ENCODE results near the gene TRIM44. TPM values are rescaled to one million over a fixed set of nuclear protein-coding genes. Genes with fewer than 3 reads are reported as not detected.

The TRIM44 gene
- total RNA-seq, 1 donor from 2014 or later = 62.8 TPM

GRCh38 chr11:35783809-35784208, 121.2 kb downstream of the TRIM44 start:
- intact Hi-C loops (cut with DNase I) = no loop called here
- ATAC-seq (no peak), DNase-seq (no peak)

GRCh38 chr11:35784699-35785098, 122.1 kb downstream of the TRIM44 start:
- Histone ChIP-seq H3K4me3 (no peak overlapping the region), H3K27me3 (ENCODE audit: low read depth) (no peaks in the 10 kb centered on the region), H3K9me3 (peaks cover 5% of the 10 kb centered on the region), H3K27ac (no peak overlapping the region), H3K36me3 (no peaks in the 10 kb centered on the region), H3K4me1 (peaks cover 7% of the 10 kb centered on the region)
- intact Hi-C loops (cut with DNase I) = no loop called here
- DNase-seq = no peak
- no peak for ATAC-seq
- no peak for TF ChIP-seq CTCF (IDR thresholded peaks at IDR 0.05)

More at GRCh38 chr11:35783809-35784208, 121.2 kb downstream of the TRIM44 start:
- no peak overlapping the region for H3K4me3 ChIP-seq
- H3K27ac ChIP-seq = no peak overlapping the region
- no peaks in the 10 kb centered on the region for H3K27me3 ChIP-seq (ENCODE audit: low read depth)
- no peak for TF ChIP-seq CTCF (IDR thresholded peaks at IDR 0.05)
- H3K4me1 ChIP-seq = peaks cover 7% of the 10 kb centered on the region
- peaks cover 9% of the 10 kb centered on the region for H3K9me3 ChIP-seq
- no peaks in the 10 kb centered on the region for H3K36me3 ChIP-seq

- no peaks in the 10 kb centered on the region for H3K9me3 ChIP-seq
- H3K36me3 ChIP-seq = no peaks in the 10 kb centered on the region
- intact Hi-C loops (cut with DNase I) = no loop called here
- H3K27ac ChIP-seq = no peak overlapping the region
- no peak for ATAC-seq
- no peaks in the 10 kb centered on the region for H3K27me3 ChIP-seq (ENCODE audit: low read depth)
- peaks cover 7% of the 10 kb centered on the region for H3K4me1 ChIP-seq
- H3K4me3 ChIP-seq = no peak overlapping the region
- TF ChIP-seq CTCF (IDR thresholded peaks at IDR 0.05) = no peak
- no peak for DNase-seq
Observed at GRCh38 chr11:35785287-35786167, 123.0 kb downstream of the TRIM44 start.

- Histone ChIP-seq H3K9me3 (no peaks in the 10 kb centered on the region), H3K27me3 (ENCODE audit: low read depth) (no peaks in the 10 kb centered on the region), H3K36me3 (no peaks in the 10 kb centered on the region), H3K4me3 (no peak overlapping the region), H3K4me1 (peaks cover 7% of the 10 kb centered on the region), H3K27ac (no peak overlapping the region)
- ATAC-seq (no peak), DNase-seq (no peak)
- TF ChIP-seq CTCF (IDR thresholded peaks at IDR 0.05) = no peak
- intact Hi-C loops (cut with DNase I) = no loop called here
Observed at GRCh38 chr11:35786188-35786587, 123.6 kb downstream of the TRIM44 start.

- H3K36me3 ChIP-seq = no peaks in the 10 kb centered on the region
- TF ChIP-seq CTCF (IDR thresholded peaks at IDR 0.05) = no peak
- H3K4me1 ChIP-seq = no peaks in the 10 kb centered on the region
- no peaks in the 10 kb centered on the region for H3K27me3 ChIP-seq (ENCODE audit: low read depth)
- intact Hi-C loops (cut with DNase I) = no loop called here
- no peak overlapping the region for H3K4me3 ChIP-seq
- no peaks in the 10 kb centered on the region for H3K9me3 ChIP-seq
- no peak overlapping the region for H3K27ac ChIP-seq
- DNase-seq (no peak), ATAC-seq (no peak)
Observed at GRCh38 chr11:35787013-35787504, 124.5 kb downstream of the TRIM44 start.
